H1 (cell line): ENCODE results near the gene PRDM15. TPM values are rescaled to one million over a fixed set of nuclear protein-coding genes. Genes with fewer than 3 reads are reported as not detected.
A peak's percentile ranks its signal among the peaks of the same experiment; 100 is the strongest.

Source experiments
- CTCF ChIA-PET: fragments of 300-600 bp; sonication (Branson Sonifier 250); formaldehyde crosslinking; loops from one replicate; lab custom pipeline; 2021; ENCODE audit not compliant: partially characterized antibody; lab: Charles Lee
- POLR2A ChIA-PET: fragments of 300-600 bp; sonication (Branson Sonifier 250); formaldehyde crosslinking; loops from one replicate; lab custom pipeline; 2021; ENCODE audit warnings: inconsistent platforms; ENCODE audit not compliant: partially characterized antibody; lab: Charles Lee
- DNase-seq, 2 experiments: peaks; one replicate each; pipeline versions ENCODE4 v3.0.0 to v3.0.0-alpha.2; 2010 to 2022; ENCODE audit warnings: low spot score in 2 of 2, low read depth in 1 of 2, mixed read lengths in 1 of 2
- FAIRE-seq: peaks from 2 replicates; lab custom pipeline; 2011; peaks lifted over from hg19 to GRCh38; lab: Jason Lieb, UNC
- H2AFZ ChIP-seq: 2 replicates; pipeline ENCODE4 v1.8.1; 2012; ENCODE audit warnings: low read length, inconsistent platforms
- H2AK5ac ChIP-seq: 2 replicates; pipeline ENCODE4 v1.6.1; 2013; ENCODE audit warnings: low read depth, low read length
- H2BK120ac ChIP-seq: replicated peaks from 2 replicates; pipeline ENCODE3; 2013; ENCODE audit warnings: low read depth, low read length, inconsistent platforms
- H2BK12ac ChIP-seq: 2 replicates; pipeline ENCODE4 v1.6.1; 2013; ENCODE audit warnings: low read depth, low read length
- H2BK15ac ChIP-seq: 2 replicates; pipeline ENCODE4 v1.6.1; 2013; ENCODE audit warnings: low read length
- H2BK20ac ChIP-seq: 2 replicates; pipeline ENCODE4 v1.6.1; 2013; ENCODE audit warnings: low read length
- H2BK5ac ChIP-seq: 2 replicates; pipeline ENCODE4 v1.6.1; 2013; ENCODE audit warnings: low read depth, low read length
- H3K14ac ChIP-seq: 2 replicates; pipeline ENCODE4 v1.6.1; 2013; ENCODE audit warnings: inconsistent platforms; ENCODE audit not compliant: insufficient read length
- H3K18ac ChIP-seq: 2 replicates; pipeline ENCODE4 v1.6.1; 2013; ENCODE audit warnings: low read length; ENCODE audit errors: extremely low read depth
- H3K23ac ChIP-seq: 2 replicates; pipeline ENCODE4 v1.6.1; 2013; ENCODE audit warnings: inconsistent platforms; ENCODE audit not compliant: insufficient read length
- H3K23me2 ChIP-seq: 2 replicates; pipeline ENCODE4 v1.6.1; 2013; ENCODE audit warnings: low read depth, low read length
- H3K27ac ChIP-seq: 2 replicates; pipeline ENCODE4 v1.6.1; 2011; ENCODE audit warnings: low read depth, low read length, inconsistent platforms
- H3K27me3 ChIP-seq, 4 experiments: replicated peaks in 1 of 4; 1 replicate in 1 of 4; 2 replicates in 3 of 4; pipeline versions ENCODE4 v1.6.1 to v1.8.1; 2011 to 2013; ENCODE audit warnings: low read length in 3 of 4, mild to moderate bottlenecking in 3 of 4, inconsistent platforms in 2 of 4, mixed read lengths in 2 of 4, moderate library complexity in 1 of 4; ENCODE audit not compliant: control insufficient read depth in 3 of 4, insufficient read depth in 3 of 4; ENCODE audit errors: extremely low read depth in 1 of 4
- H3K36me3 ChIP-seq, 4 experiments: 2 replicates each; pipeline versions ENCODE4 v1.6.1 to v1.8.1; 2011 to 2013; ENCODE audit warnings: mild to moderate bottlenecking in 4 of 4, low read length in 3 of 4, moderate library complexity in 2 of 4, control low read depth in 1 of 4, inconsistent platforms in 1 of 4; ENCODE audit not compliant: insufficient read depth in 4 of 4, control insufficient read depth in 2 of 4
- H3K4ac ChIP-seq: replicated peaks from 2 replicates; pipeline ENCODE3; 2013; ENCODE audit warnings: low read length, low read depth, mixed read lengths, inconsistent platforms; ENCODE audit not compliant: insufficient read length
- H3K4me1 ChIP-seq, 4 experiments: replicated peaks in 1 of 4; 1 replicate in 1 of 4; 2 replicates in 3 of 4; pipeline versions ENCODE4 v1.6.1 to v1.8.1; 2011 to 2013; ENCODE audit warnings: low read length in 3 of 4, inconsistent platforms in 2 of 4, mixed read lengths in 1 of 4; ENCODE audit not compliant: insufficient read depth in 4 of 4, control insufficient read depth in 3 of 4
- H3K4me2 ChIP-seq, 2 experiments: 2 replicates each; pipeline versions ENCODE4 v1.6.1 to v1.8.1; 2011 to 2013; ENCODE audit warnings: low read depth in 2 of 2, low read length in 2 of 2, control low read depth in 1 of 2, inconsistent platforms in 1 of 2, mild to moderate bottlenecking in 1 of 2; ENCODE audit not compliant: insufficient read depth in 1 of 2
- H3K4me3 ChIP-seq, 4 experiments: fragments of 200-600, 300-600 bp in 1 of 4; sonication (generic), shearing (Covaris generic), sonication (Bioruptor Twin) in 1 of 4; 2 replicates each; pipeline versions ENCODE4 v1.5.1 to v1.8.1; 2011 to 2016; ENCODE audit warnings: low read length in 4 of 4, low read depth in 3 of 4, control low read depth in 2 of 4, inconsistent platforms in 2 of 4, mild to moderate bottlenecking in 2 of 4, mixed read lengths in 1 of 4, moderate library complexity in 1 of 4; ENCODE audit not compliant: insufficient read depth in 2 of 4; ENCODE audit errors: extremely low read depth in 1 of 4
- H3K56ac ChIP-seq: replicated peaks from 2 replicates; pipeline ENCODE3; 2013; ENCODE audit warnings: low read depth, mild to moderate bottlenecking, mixed read lengths, low read length, inconsistent platforms; ENCODE audit not compliant: insufficient read length
- H3K79me1 ChIP-seq: 2 replicates; pipeline ENCODE4 v1.6.1; 2013; ENCODE audit warnings: low read depth, low read length, control low read depth
- H3K79me2 ChIP-seq, 2 experiments: 2 replicates each; pipeline versions ENCODE4 v1.6.1 to v1.8.1; 2012 to 2013; ENCODE audit warnings: low read length in 2 of 2, mild to moderate bottlenecking in 2 of 2, inconsistent platforms in 1 of 2; ENCODE audit not compliant: insufficient read depth in 2 of 2, control insufficient read depth in 1 of 2
- H3K9ac ChIP-seq, 4 experiments: replicated peaks in 1 of 4; 1 replicate in 1 of 4; 2 replicates in 3 of 4; pipeline versions ENCODE4 v1.6.1 to v1.8.1; 2011 to 2013; ENCODE audit warnings: low read depth in 3 of 4, low read length in 3 of 4, control low read depth in 2 of 4, mild to moderate bottlenecking in 2 of 4, moderate library complexity in 2 of 4, inconsistent platforms in 1 of 4; ENCODE audit errors: extremely low read depth in 1 of 4
- H3K9me3 ChIP-seq, 2 experiments: 2 replicates each; pipeline versions ENCODE4 v1.6.1 to v1.8.1; 2012 to 2013; ENCODE audit warnings: mild to moderate bottlenecking in 2 of 2, moderate library complexity in 2 of 2, control low read depth in 1 of 2, inconsistent platforms in 1 of 2, low read depth in 1 of 2, low read length in 1 of 2, mixed read lengths in 1 of 2; ENCODE audit not compliant: insufficient read depth in 2 of 2
- H4K20me1 ChIP-seq, 2 experiments: replicated peaks in 1 of 2; 2 replicates each; pipeline versions ENCODE3 to v1.8.1; 2011 to 2013; ENCODE audit warnings: inconsistent platforms in 2 of 2, low read length in 2 of 2, mild to moderate bottlenecking in 1 of 2; ENCODE audit not compliant: insufficient read depth in 2 of 2, control insufficient read depth in 1 of 2
- H4K5ac ChIP-seq: 2 replicates; pipeline ENCODE4 v1.6.1; 2013; ENCODE audit warnings: low read length, low read depth, mixed read lengths, inconsistent platforms; ENCODE audit not compliant: insufficient read length
- H4K8ac ChIP-seq: 2 replicates; pipeline ENCODE4 v1.8.0; 2013; ENCODE audit warnings: mild to moderate bottlenecking, moderate library complexity, low read length, inconsistent platforms; ENCODE audit not compliant: insufficient read depth; ENCODE audit errors: extremely low read depth
- H4K91ac ChIP-seq: replicated peaks from 2 replicates; pipeline ENCODE3; 2013; ENCODE audit warnings: low read length, mixed read lengths, inconsistent platforms; ENCODE audit not compliant: insufficient read length
- ASH2L ChIP-seq: fragments of 200-600, 300-600 bp; sonication (generic); IDR thresholded peaks from one replicate; pipeline ENCODE4 v1.7.1; 2017; ENCODE audit warnings: low read length
- ATF2 ChIP-seq: IDR thresholded peaks from 2 replicates; pipeline ENCODE4 v1.6.1; 2012; ENCODE audit warnings: low read length, inconsistent platforms
- HDAC6 ChIP-seq: IDR thresholded peaks from one replicate; pipeline ENCODE4 v1.7.1; 2012; ENCODE audit warnings: low read depth, mild to moderate bottlenecking, inconsistent platforms, low read length, moderate library complexity
- NRF1 ChIP-seq: IDR thresholded peaks from 2 replicates; pipeline ENCODE4 v1.6.1; 2011; ENCODE audit warnings: mild to moderate bottlenecking, low read depth, low read length, improper control_type of control experiment
- POLR2A ChIP-seq, 2 experiments: IDR thresholded peaks; 1 replicate in 1 of 2; 2 replicates in 1 of 2; pipeline ENCODE4 v1.6.1; 2011; ENCODE audit warnings: low read depth in 2 of 2, low read length in 2 of 2, mild to moderate bottlenecking in 2 of 2; ENCODE audit errors: control extremely low read depth in 1 of 2
- RNF2 ChIP-seq: fragments of 200-900, 300-1000 bp; sonication (generic); IDR thresholded peaks from 2 replicates; pipeline ENCODE4 v1.7.1; 2016; ENCODE audit warnings: borderline replicate concordance, low read depth, mild to moderate bottlenecking, antibody characterized with exemption, low read length; ENCODE audit not compliant: poor library complexity, severe bottlenecking; ENCODE audit errors: missing control alignments
- SIRT6 ChIP-seq: IDR thresholded peaks from one replicate; pipeline ENCODE4 v1.7.1; 2012; ENCODE audit warnings: low read length, inconsistent platforms
- SIX5 ChIP-seq: IDR thresholded peaks from 2 replicates; pipeline ENCODE4 v1.6.1; 2011; ENCODE audit warnings: mild to moderate bottlenecking, low read depth, low read length
- SP4 ChIP-seq: IDR thresholded peaks from 2 replicates; pipeline ENCODE4 v1.6.1; 2012; ENCODE audit warnings: low read length, inconsistent platforms
- TAF7 ChIP-seq: optimal IDR thresholded peaks from 2 replicates; pipeline ENCODE3; 2011; ENCODE audit warnings: low read depth, mild to moderate bottlenecking, inconsistent platforms, low read length, moderate library complexity, borderline replicate concordance
- ZNF274 ChIP-seq: IDR thresholded peaks from 2 replicates; pipeline ENCODE4 v1.7.0; 2012; ENCODE audit warnings: low read length, borderline replicate concordance; ENCODE audit errors: extremely low read depth
- WGBS, 2 experiments: shearing (Covaris generic) in 1 of 2; methylation state at CpG; one replicate each; pipeline versions ENCODE4 v1.1.6 to v1.1.7; 2013 to 2015; ENCODE audit warnings: low lambda C conversion rate in 2 of 2, mixed read lengths in 2 of 2, inconsistent platforms in 1 of 2, low coverage in 1 of 2, missing lambda C conversion rate in 1 of 2; ENCODE audit not compliant: insufficient replicate concordance in 2 of 2, insufficient coverage in 1 of 2, insufficient read length in 1 of 2; ENCODE audit errors: extremely low coverage in 1 of 2, missing lambda C conversion rate in 1 of 2; 5-methylcytosine and 5-hydroxymethylcytosine counted together
- polyA plus RNA-seq, 7 experiments: library from polyadenylated mRNA; depleted of rRNA in 3 of 7; stranded (reverse) in 5 of 7; unstranded in 2 of 7; fragments of >200 nt in 5 of 7; fragments of 200-250 nt in 2 of 7; gene quantifications; 1 replicate in 5 of 7; 2 replicates in 1 of 7; 4 replicates in 1 of 7; pipeline versions ENCODE4 v1.2.1 to v1.2.3, GENCODE V29; 2011 to 2013; ENCODE audit warnings: missing spikeins in 2 of 7, mixed read lengths in 2 of 7
- total RNA-seq: library from RNA; stranded (reverse); fragmentation: NEBNext Ultra II Directional; extraction: Animal tissue kit (Norgen Biotek cat#: 25700); gene quantifications from 2 replicates; pipeline ENCODE4 v1.2.1, GENCODE V29; 2021

The PRDM15 gene
- total and polyA plus RNA-seq, 2 of the 8 experiments (the other 6 are each of a cell fraction or from before 2014, with no cell fraction given): 9.7 to 10.5 TPM

GRCh38 chr21:41752231-41752681 is 126.9 kb downstream of the PRDM15 start:
- CTCF ChIA-PET: interaction anchor here (0.7 to 13.4 kb wide), 8 partner anchors 7 to 147 kb away, joined by 3 to 118 read pairs (median 6); no protein-coding TSS in a partner anchor
- Histone ChIP-seq H3K4me2 (no peak overlapping the region; a peak in 1 of 4 replicates), H4K91ac (no peak overlapping the region), H3K9me3 (no peaks in the 10 kb centered on the region), H3K14ac (no peak overlapping the region), H3K4me1 (peaks cover 9 to 36% (median 22%) of the 10 kb centered on the region in 4 experiments), H2BK5ac (no peak overlapping the region; the same call in 1 of the 2 replicates), H3K23ac (no peak overlapping the region), H3K27ac (no peak overlapping the region), H3K4me3 (no peak overlapping the region), H2AK5ac (no peak overlapping the region; the same call in 1 of the 2 replicates), H2AFZ (no peak overlapping the region), H4K5ac (no peak overlapping the region), H3K79me2 (no peaks in the 10 kb centered on the region), H3K56ac (no peak overlapping the region), H4K20me1 (peaks cover 4 to 17% of the 10 kb centered on the region in 2 experiments), H3K18ac (0 out of 2 replicates have a peak overlapping the region, but pooled peaks have one; percentile 14), H3K9ac (no peak overlapping the region), H3K27me3 (no peaks in the 10 kb centered on the region; a peak in 2 of 7 replicates), H3K36me3 (peaks cover 0 to 3% (median 1%) of the 10 kb centered on the region in 4 experiments; a peak in 3 of 8 replicates), H2BK12ac (no peak overlapping the region), H3K4ac (no peak overlapping the region), H2BK15ac (peak overlapping the region; percentile 50; the same call in 1 of the 2 replicates), H2BK120ac (no peak overlapping the region), H4K8ac (peak overlapping the region; percentile 59; the same call in 1 of the 2 replicates), H3K79me1 (peaks cover 3% of the 10 kb centered on the region; the same call in 1 of the 2 replicates), H2BK20ac (no peak overlapping the region), H3K23me2 (no peaks in the 10 kb centered on the region)
- POLR2A ChIA-PET: interaction anchor here (4.2 kb wide), 1 partner anchor 11 kb away, joined by 23 read pairs; no protein-coding TSS in a partner anchor
- WGBS, 2 experiments: 78% methylated on average over 13 of the region's 13 CpGs; no CpG with 5 or more reads in 1 of the 2 experiments
- DNase-seq: no peak
- no peak for FAIRE-seq
- TF ChIP-seq POLR2A (IDR thresholded peaks at IDR 0.05; ENCODE audit: control extremely low read depth in 1 of 2, low read depth in 2 of 2, low read length in 2 of 2): no peak
- TF ChIP-seq ASH2L: no peak
- no peak for TF ChIP-seq ATF2
- TF ChIP-seq NRF1: no peak
- TF ChIP-seq HDAC6: no peak
- TF ChIP-seq TAF7: no peak
- TF ChIP-seq ZNF274: no peak
- no peak for TF ChIP-seq RNF2
- no peak for TF ChIP-seq SP4
- TF ChIP-seq SIX5: no peak
- no peak for TF ChIP-seq SIRT6
